ENCODE data around the gene SHROOM1.
A peak's percentile ranks its signal among the peaks of the same experiment; 100 is the strongest.

Gene SHROOM1

DNA sequence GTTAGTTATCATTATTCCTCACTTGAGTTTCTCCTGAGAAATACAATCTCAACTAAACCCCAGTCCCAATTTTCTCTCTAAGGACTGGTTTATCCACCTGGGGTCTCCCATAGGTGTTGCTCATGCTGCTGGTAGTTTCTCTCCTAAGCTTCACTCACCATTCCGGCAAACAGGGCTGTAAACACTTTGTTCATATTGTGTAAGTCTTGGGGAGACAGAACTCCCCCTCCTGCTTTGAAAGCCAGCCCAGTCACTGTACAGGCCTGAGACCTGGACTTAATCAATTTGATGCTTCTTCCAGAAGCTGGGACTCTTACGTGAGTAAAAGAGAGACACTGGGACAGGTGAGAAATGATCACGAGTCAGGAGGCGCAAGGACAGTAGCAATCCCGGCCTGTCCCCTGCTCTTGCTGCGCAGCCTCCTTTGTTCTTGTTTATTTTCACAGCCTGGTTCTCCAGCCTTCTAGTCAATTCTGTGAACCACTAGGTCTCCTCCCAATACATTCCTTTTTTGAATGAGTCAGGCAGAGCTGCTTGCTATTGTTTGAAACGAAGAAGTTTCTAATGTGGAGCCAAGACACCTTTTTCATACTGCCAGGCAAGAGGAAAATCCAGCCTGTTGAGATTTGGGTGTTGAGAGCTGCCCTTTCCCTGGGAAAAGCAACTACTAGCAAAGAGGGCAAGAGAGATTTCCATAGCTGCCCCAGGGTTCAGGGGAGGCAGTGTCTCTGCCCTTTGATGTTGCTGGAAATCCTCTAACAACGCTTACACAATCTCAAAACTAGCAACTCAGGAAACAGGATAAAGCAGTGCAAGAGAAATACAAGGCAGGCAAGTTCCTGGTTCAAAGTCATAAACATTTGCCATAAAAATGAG lies 9.2 kb upstream of the SHROOM1 start:
- DNase-seq (ENCODE audit: insufficient read length, low spot score), result no peak
- TF ChIP-seq POLR2A (IDR thresholded peaks at IDR 0.05; ENCODE audit: low read depth, low read length), result no peak
- no peak for FAIRE-seq

DNA sequence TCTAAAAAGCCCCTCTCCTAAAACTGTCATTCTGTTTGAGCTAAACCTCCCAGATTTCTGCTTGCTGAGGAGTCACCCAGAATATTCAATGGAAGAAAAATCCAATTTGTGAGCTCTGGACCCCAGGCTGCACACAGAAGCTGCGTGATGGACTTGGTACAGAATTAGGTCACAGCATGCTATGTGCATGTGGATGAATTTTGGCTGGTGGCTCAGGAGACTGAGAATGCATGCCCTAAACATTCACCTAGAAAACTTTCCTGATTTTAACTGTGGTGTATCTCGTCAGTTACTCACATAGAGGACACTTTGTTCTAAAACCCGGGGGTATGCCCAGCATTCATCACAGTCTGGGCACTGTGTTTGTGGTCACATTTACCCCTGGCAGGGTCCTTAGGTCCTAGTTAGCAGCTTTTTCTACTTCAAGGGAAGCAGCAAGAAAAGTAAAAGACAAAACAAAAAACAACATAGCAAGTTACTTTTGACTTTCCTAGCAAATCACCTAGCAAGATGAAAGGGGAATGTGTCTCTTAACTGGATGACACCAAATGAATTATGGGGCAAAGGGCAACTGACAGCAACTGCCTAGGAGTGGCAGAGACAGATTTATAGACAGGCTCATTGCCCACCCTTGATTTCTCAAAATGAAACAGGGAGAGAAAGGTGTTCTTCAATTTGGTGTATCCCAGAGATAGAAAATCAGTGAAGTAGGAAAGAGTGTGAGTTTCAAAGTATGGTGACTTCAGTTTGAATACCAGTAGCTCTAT lies 8.3 kb upstream of the SHROOM1 start:
- DNase-seq (ENCODE audit: insufficient read length, low spot score) (no peak), FAIRE-seq (no peak)
- TF ChIP-seq POLR2A (IDR thresholded peaks at IDR 0.05; ENCODE audit: low read depth, low read length), result no peak

GRCh38 chr5:132837868-132838267 lies 7.4 kb upstream of the SHROOM1 start:
- FAIRE-seq (no peak), DNase-seq (ENCODE audit: insufficient read length, low spot score) (no peak)
- TF ChIP-seq POLR2A (IDR thresholded peaks at IDR 0.05; ENCODE audit: low read depth, low read length), result no peak

- DNase-seq (ENCODE audit: insufficient read length, low spot score) (no peak), FAIRE-seq (no peak)
- TF ChIP-seq POLR2A (IDR thresholded peaks at IDR 0.05; ENCODE audit: low read depth, low read length), result no peak
Observed at GRCh38 chr5:132836852-132837251, 6.4 kb upstream of the SHROOM1 start.

DNA sequence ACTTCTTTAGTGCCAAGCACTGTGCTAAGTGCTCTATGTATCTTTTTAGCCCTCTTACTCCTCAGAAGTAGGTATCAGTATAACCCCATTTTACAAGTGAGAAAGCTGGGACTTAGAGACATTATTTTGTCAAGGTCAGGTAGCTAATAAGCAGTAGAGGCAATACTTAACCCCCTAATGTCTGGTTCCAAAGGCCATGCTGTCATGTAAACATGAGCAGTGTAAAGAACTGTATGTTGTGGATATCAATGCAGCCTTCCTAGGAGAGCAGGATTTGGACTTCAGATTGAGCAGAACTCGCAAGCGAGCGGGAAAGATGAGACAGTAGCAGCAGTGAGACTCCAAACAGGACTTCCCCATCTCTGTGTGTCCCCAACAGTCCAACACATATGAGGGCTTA lies 3.6 kb upstream of the SHROOM1 start:
- no peak for TF ChIP-seq POLR2A (IDR thresholded peaks at IDR 0.05; ENCODE audit: low read depth, low read length)
- no peak for FAIRE-seq

DNA sequence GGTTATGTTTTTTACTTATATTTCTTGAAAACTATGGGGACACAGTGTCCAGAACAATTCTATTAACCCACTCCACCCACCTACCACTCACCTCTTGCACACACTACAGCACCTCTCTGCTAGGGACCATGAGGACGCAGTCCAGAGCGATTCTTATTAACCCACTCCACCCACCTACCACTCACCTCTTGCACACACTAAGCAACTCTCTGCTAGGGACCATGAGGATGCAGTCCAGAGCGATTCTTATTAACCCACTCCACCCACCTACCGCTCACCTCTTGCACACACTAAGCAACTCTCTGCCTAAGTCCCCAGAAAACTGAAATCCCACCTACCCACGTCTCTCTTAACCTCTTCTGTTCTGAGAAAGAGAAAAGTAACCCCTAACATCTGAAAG lies 2.2 kb upstream of the SHROOM1 start:
- FAIRE-seq, result no peak
- TF ChIP-seq POLR2A (IDR thresholded peaks at IDR 0.05; ENCODE audit: low read depth, low read length), result no peak

More for the DNA sequence above, 3.6 kb upstream of the SHROOM1 start:
- DNase-seq (ENCODE audit: insufficient read length, low spot score), result no peak

DNA sequence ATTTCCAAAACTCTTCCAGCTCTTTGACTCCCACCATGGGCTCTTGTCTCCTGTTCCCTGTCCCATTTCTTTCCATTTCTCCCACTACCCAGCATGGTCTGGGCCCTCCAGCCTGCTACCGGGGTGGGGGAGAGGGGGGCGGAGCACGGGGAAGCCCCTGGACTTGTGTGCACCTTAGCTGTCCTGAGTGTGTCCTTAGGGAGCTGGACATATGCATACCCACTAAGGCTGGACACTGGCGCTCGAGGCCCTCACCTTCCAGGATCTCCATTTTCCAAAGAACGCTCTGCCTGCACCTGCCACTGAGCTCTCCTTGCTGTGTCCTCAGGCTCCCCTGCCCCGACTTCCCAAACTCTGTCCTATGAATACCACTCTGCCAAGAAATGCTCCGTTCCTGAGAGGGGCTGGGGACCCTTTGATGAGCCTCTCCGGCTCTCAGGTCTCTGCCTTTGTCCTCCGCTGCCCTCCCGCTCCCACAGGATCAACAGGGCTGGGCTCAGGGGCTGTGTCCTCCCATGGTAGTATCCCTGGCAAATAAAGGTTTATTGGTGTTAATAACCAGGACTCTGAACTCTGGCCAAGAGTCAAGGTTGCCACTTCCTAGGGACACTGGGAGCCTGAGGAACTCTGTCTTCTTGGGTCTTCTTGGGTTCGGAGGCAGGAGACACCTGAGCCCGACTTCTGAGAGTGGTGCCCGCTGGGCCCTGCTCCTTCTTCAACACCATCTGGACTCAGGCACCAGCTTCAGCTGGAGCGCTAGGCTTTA lies 831 bp upstream of the SHROOM1 start:
- no peak for FAIRE-seq

More for the DNA sequence above, 2.2 kb upstream of the SHROOM1 start:
- no peak for DNase-seq (ENCODE audit: insufficient read length, low spot score)

DNA sequence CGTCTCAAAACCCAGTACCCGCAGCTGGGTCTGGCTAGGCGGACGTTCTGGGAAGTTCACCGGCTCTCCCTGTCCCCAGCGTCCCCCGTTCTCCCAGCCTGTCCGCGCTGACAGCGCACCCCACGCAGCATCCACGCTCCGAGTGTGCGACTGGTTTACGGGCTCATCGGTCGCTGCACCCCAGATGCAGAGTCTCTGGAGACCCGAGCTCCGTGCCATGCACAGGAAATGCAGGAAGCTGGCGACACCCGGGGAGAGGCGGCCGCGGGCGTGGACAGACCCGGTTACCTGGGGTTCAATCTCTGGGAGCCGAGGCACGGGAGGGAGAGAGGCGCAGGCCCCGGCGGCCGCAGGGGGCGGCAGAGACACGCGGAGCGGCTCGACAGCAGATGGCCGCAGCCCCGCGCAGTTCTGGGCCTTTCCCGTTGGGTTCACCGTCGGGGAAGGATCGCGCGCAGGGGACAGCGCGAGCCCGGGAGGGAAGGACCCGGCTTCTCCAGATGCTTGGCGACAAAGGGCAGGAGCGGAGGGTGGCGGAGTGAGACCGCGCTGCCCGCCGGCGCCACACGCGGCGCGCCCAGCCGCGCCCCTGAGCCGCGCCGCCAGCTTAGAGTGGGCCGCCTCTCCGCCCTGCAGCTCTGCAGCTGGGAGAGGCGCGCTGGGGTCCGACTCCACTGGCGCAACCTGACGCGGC lies 558 bp downstream of the SHROOM1 start:
- TF ChIP-seq POLR2A (IDR thresholded peaks at IDR 0.05; ENCODE audit: low read depth, low read length), result no peak
- DNase-seq (ENCODE audit: insufficient read length, low spot score), result peak; percentile 90
- FAIRE-seq, result no peak

More for the DNA sequence above, 831 bp upstream of the SHROOM1 start:
- no peak for TF ChIP-seq POLR2A (IDR thresholded peaks at IDR 0.05; ENCODE audit: low read depth, low read length)
- no peak for DNase-seq (ENCODE audit: insufficient read length, low spot score)

DNA sequence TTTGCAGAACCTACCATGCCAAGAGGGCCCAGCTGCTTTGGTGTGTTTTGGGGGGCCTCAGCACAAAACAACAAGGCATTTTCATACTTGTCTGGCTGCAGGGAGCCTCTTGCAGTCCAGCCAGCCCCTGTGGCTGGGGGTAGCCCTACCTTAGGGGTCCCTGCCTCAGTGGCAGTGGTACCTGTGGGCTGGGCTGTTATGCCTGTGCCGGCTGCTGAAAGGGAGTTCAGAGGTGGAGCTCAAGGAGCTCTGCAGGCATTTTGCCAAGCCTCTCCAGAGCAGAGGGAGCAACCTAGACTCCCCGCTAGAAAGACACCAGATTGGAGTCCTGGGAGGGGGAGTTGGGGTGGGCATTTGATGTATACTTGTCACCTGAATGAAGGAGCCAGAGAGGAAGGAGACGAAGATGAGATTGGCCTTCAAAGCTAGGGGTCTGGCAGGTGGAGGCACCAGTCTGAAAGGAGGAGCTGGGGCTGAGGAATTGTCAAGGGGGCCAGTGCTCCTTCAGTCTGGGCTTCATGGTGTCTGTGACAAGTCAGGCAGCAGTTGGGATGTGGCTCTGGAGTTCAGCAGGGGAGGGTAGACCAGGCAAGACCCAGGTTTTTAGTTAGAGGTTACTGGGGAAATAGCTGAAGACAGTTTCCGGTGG lies 1.5 kb downstream of the SHROOM1 start:
- DNase-seq (ENCODE audit: insufficient read length, low spot score) (no peak), FAIRE-seq (no peak)
- TF ChIP-seq POLR2A (IDR thresholded peaks at IDR 0.05; ENCODE audit: low read depth, low read length), result no peak

GRCh38 chr5:132827943-132828673 lies 2.3 kb downstream of the SHROOM1 start:
- TF ChIP-seq POLR2A (IDR thresholded peaks at IDR 0.05; ENCODE audit: low read depth, low read length), result no peak
- no peak for FAIRE-seq
- DNase-seq (ENCODE audit: insufficient read length, low spot score), result no peak

GRCh38 chr5:132826424-132827082 lies 3.9 kb downstream of the SHROOM1 start:
- FAIRE-seq (no peak), DNase-seq (ENCODE audit: insufficient read length, low spot score) (no peak)
- no peak for TF ChIP-seq POLR2A (IDR thresholded peaks at IDR 0.05; ENCODE audit: low read depth, low read length)

GRCh38 chr5:132825834-132826391 lies 4.5 kb downstream of the SHROOM1 start:
- DNase-seq (ENCODE audit: insufficient read length, low spot score) (no peak), FAIRE-seq (no peak)

More at GRCh38 chr5:132825834-132826391, 4.5 kb downstream of the SHROOM1 start:
- no peak for TF ChIP-seq POLR2A (IDR thresholded peaks at IDR 0.05; ENCODE audit: low read depth, low read length)
